ENCODE results near the gene PVALEF.
"Not testable (repeated sequence)": the region's sequence is repeated elsewhere in the genome, so short reads cannot be mapped to it uniquely, and the experiment has no call there.

Gene PVALEF

GRCh38 chr17:81146208-81146607 lies 19.1 kb upstream of the PVALEF start:
- not testable (repeated sequence) for DNase-seq

GRCh38 chr17:81147701-81148100 lies 17.6 kb upstream of the PVALEF start:
- no peak for DNase-seq

- DNase-seq, result no peak
These were observed 16.7 kb upstream of the PVALEF start for GRCh38 chr17:81148571-81148970.

GRCh38 chr17:81148986-81149533 lies 16.2 kb upstream of the PVALEF start:
- DNase-seq, result no peak

- no peak for DNase-seq
These were observed 14.8 kb upstream of the PVALEF start for GRCh38 chr17:81150377-81151077.

GRCh38 chr17:81151278-81151677 lies 14.0 kb upstream of the PVALEF start:
- no peak for DNase-seq

GRCh38 chr17:81152288-81152828 lies 12.9 kb upstream of the PVALEF start:
- no peak for DNase-seq

- DNase-seq, result no peak
These were observed 11.9 kb upstream of the PVALEF start for GRCh38 chr17:81153340-81153803.

GRCh38 chr17:81154016-81154415 lies 11.3 kb upstream of the PVALEF start:
- not testable (repeated sequence) for DNase-seq

- no peak for DNase-seq
These were observed 10.3 kb upstream of the PVALEF start for GRCh38 chr17:81154961-81155360.

GRCh38 chr17:81156866-81157805 lies 8.2 kb upstream of the PVALEF start:
- no peak for DNase-seq

- no peak for DNase-seq
These were observed 7.2 kb upstream of the PVALEF start for GRCh38 chr17:81157848-81158687.

- no peak for DNase-seq
These were observed 6.4 kb upstream of the PVALEF start for GRCh38 chr17:81158688-81159590.

- DNase-seq, result no peak
These were observed 5.6 kb upstream of the PVALEF start for GRCh38 chr17:81159611-81160265.

GRCh38 chr17:81160306-81160705 lies 5.0 kb upstream of the PVALEF start:
- DNase-seq, result no peak

- no peak for DNase-seq
These were observed 4.4 kb upstream of the PVALEF start for GRCh38 chr17:81160747-81161453.

- no peak for DNase-seq
These were observed 3.8 kb upstream of the PVALEF start for GRCh38 chr17:81161536-81161935.

GRCh38 chr17:81161972-81162371 lies 3.3 kb upstream of the PVALEF start:
- DNase-seq, result no peak

- no peak for DNase-seq
These were observed 2.8 kb upstream of the PVALEF start for GRCh38 chr17:81162491-81162890.
